GM21619 (cell line): ENCODE results near the gene PPP3CA.

Experiments
- ATAC-seq: cut with Tn5 transposase; IDR thresholded peaks from one replicate; pipeline ENCODE4 v1.9.1; 2021; ENCODE audit not compliant: unreplicated experiment

Gene PPP3CA

GRCh38 chr4:101218894-101219293, 128.4 kb downstream of the PPP3CA start:
- no peak for ATAC-seq

GRCh38 chr4:101218346-101218745, 129.0 kb downstream of the PPP3CA start:
- no peak for ATAC-seq

- ATAC-seq = no peak
Observed at GRCh38 chr4:101217353-101218031, 129.8 kb downstream of the PPP3CA start.

- ATAC-seq = no peak
Observed at GRCh38 chr4:101211146-101211553, 136.2 kb downstream of the PPP3CA start.

GRCh38 chr4:101210331-101210730, 137.0 kb downstream of the PPP3CA start:
- ATAC-seq = no peak

- ATAC-seq = no peak
Observed at GRCh38 chr4:101208171-101208570, 139.2 kb downstream of the PPP3CA start.

GRCh38 chr4:101205916-101206315, 141.4 kb downstream of the PPP3CA start:
- peak; percentile 94 for ATAC-seq

- ATAC-seq = no peak
Observed at GRCh38 chr4:101201421-101201820, 145.9 kb downstream of the PPP3CA start.

GRCh38 chr4:101200561-101200960, 146.8 kb downstream of the PPP3CA start:
- ATAC-seq = no peak

- ATAC-seq = no peak
Observed at GRCh38 chr4:101199507-101200285, 147.6 kb downstream of the PPP3CA start.

GRCh38 chr4:101198682-101199339, 148.5 kb downstream of the PPP3CA start:
- ATAC-seq = no peak

GRCh38 chr4:101197350-101197749, 150.0 kb downstream of the PPP3CA start:
- no peak for ATAC-seq

- peak; percentile 87 for ATAC-seq
Observed at GRCh38 chr4:101192244-101192643, 155.1 kb downstream of the PPP3CA start.

GRCh38 chr4:101191302-101192098, 155.8 kb downstream of the PPP3CA start:
- ATAC-seq = no peak

- no peak for ATAC-seq
Observed at GRCh38 chr4:101190751-101191150, 156.6 kb downstream of the PPP3CA start.

GRCh38 chr4:101188906-101189305, 158.4 kb downstream of the PPP3CA start:
- no peak for ATAC-seq

- ATAC-seq = no peak
Observed at GRCh38 chr4:101187841-101188240, 159.5 kb downstream of the PPP3CA start.

- no peak for ATAC-seq
Observed at GRCh38 chr4:101186567-101187184, 160.7 kb downstream of the PPP3CA start.

GRCh38 chr4:101184668-101185067, 162.7 kb downstream of the PPP3CA start:
- no peak for ATAC-seq

GRCh38 chr4:101183666-101184373, 163.5 kb downstream of the PPP3CA start:
- ATAC-seq = no peak
